CD4-positive, alpha-beta T cell treated with Interleukin-12 subunit alpha and Interleukin-12 subunit beta, for 1 hour (primary cell): ENCODE results near the gene AKNA.

ENCODE experiments used
- DNase-seq: peaks from one replicate; pipeline ENCODE4 v3.0.0-alpha.2; 2020

Gene AKNA

GRCh38 chr9:114316605-114317230 is 71.1 kb downstream of the AKNA start:
- no peak for DNase-seq

- no peak for DNase-seq
Measured at GRCh38 chr9:114315723-114316363, 71.9 kb downstream of the AKNA start.

DNA sequence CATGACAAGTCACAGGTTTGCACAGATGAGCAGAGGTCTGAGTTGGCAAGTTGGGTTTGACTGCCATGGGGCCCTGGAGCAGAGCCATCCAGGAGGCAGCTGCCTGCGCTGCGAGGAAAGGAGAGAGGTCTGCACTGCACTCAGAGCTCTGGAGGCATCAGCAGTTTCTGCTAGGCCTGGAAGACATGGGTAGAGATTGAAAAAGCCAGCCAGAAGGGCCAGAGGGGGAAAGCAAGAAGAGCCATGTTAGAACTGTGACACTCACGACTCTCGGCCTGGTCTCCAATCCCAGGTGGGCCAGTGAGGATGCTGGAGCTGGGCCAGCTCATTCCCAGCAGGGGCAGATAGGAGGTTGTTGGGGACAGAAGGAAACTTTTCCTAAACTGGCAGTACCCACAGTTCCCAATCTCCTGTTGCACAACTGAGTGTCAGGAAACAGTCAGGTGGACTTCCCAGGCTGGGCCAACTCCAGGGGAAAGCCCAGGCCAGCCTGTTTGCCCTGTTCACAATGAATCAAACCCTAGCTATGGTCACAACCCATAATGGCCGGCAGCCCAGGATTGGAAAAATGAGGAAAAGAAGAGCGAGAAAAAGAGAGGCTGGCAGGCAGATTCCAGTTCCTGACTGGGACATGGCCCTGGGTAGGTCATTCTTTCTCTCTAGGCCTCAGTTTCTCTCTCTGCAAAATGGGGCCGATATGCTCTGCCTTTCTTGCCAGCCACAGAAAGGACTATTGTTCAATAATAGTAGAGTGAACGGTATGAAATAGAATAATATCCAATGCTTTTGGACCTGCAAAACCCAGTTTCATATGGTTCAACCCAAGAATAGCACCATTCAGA is 72.7 kb downstream of the AKNA start:
- no peak for DNase-seq

DNA sequence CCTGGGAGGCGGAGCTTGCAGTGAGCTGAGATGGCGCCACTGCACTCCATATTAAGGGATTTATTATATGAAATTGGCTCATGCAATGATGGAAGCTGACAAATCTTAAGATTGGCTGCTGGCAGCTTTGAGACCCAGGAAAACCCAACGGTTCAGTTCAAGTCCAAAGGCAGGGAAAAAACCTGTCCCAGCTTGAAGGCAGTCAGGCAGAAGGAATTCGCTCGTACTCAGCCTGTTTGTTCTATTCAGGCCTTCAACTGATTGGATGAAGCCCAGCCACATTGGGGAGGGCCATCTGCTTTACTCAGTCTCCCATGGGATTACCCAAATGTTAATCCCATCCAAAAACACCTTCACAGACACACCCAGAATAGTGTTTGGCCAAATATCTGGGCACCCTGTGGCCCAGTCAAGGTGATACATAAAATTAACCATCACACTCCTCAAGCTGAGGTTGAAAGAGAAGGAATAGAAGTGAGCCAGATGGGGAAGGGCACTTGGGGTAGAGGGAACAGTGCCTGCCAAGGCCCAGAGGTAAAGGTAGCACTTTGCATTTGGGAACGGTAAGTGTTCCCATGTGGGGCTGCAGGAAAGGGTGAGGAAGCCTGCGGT is 73.4 kb downstream of the AKNA start:
- DNase-seq = no peak

- no peak for DNase-seq
Measured at GRCh38 chr9:114313186-114313585, 74.6 kb downstream of the AKNA start.

DNA sequence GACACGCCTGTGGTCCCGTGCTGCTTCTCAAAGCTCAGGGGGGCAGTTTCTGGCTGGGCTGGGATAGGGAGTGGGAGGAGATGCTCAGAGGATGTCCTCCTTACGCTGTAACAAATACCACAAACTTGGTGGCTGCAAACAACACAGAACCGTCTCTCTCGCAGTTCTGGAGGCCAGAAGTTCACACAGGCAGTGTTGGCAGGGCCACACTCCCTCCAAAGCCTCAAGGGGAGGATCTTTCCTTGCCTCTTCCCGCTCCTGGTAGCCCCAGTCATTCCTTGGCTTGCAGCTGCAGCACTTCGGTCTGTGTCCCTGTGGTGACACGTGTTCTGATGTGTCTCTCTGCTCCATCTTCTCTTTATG is 75.3 kb downstream of the AKNA start:
- DNase-seq = no peak

- no peak for DNase-seq
Measured at GRCh38 chr9:114311571-114312512, 75.9 kb downstream of the AKNA start.

DNA sequence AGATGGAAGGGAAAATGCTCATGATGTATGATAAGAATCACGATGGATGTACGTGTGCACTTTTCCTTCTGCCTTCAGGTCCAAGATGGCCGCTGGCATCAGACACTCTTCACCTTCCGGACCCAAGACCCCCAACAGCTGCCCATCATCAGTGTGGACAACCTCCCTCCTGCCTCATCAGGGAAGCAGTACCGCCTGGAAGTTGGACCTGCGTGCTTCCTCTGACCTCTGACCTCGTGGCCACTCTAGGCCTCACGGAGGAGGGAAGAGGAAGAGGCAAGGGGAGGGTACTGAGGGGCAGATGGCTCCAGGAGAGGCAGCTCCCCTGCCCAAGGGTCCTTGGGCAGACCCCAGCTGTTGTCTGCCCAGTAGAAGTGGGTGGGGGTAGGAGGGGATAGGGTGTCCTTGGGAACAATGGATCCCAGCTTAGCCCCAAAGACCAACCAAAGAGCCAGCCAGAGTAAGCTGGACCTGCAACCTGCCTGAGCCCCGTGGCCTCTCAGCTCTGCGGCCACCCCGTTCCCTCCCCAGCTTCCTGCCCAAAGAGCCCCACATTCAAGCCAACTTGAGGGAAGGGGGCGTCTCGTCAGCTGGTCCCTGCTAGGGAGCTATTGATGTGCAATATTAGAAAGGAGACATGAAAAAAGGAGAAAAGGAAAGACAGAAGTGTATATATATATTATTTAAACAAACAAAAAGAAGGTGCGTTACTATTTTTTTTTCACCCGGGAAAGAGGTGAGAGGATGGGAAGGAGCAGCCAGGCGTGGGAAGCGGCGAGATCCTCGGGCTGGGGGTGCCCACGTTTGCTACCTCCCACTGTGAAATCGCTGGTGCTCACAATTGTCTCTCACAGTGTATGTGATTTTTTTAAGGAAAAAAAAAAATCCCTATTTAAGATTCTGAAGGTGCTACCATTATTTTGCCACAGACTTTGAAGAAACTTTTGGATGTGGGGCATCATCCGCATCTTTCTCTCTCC is 77.0 kb downstream of the AKNA start:
- no peak for DNase-seq

GRCh38 chr9:114309096-114309495 is 78.7 kb downstream of the AKNA start:
- DNase-seq = no peak

DNA sequence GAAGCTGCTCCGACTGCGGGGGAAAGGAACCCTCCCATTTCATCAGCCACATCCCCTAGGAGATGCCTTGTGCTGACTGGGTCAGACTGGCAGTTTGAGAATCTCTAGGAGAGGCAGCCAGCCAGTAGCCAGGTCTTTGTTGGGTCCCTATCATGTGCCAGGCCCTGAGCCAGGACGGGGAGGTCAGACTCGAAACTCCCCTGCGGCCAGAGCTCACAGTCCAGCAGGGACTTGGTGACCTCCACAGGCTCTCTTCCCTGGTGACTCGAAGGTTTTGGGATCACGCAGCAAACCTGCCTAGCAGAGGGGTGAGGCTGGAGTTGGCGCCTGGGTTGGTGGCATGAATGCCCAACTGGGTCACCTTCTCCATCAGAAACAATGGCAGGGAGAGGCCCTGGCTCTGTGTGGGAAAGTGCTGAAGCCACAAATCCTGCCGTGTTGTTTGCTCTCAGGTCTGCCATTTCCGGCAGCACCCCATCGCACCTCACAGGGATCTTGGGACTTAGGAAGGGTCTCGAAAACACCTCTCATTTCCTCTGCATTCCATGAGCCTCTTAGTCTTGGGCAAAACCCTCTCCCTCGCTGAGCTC is 79.3 kb downstream of the AKNA start:
- DNase-seq = no peak

- DNase-seq = no peak
Measured at GRCh38 chr9:114307899-114308267, 79.9 kb downstream of the AKNA start.

DNA sequence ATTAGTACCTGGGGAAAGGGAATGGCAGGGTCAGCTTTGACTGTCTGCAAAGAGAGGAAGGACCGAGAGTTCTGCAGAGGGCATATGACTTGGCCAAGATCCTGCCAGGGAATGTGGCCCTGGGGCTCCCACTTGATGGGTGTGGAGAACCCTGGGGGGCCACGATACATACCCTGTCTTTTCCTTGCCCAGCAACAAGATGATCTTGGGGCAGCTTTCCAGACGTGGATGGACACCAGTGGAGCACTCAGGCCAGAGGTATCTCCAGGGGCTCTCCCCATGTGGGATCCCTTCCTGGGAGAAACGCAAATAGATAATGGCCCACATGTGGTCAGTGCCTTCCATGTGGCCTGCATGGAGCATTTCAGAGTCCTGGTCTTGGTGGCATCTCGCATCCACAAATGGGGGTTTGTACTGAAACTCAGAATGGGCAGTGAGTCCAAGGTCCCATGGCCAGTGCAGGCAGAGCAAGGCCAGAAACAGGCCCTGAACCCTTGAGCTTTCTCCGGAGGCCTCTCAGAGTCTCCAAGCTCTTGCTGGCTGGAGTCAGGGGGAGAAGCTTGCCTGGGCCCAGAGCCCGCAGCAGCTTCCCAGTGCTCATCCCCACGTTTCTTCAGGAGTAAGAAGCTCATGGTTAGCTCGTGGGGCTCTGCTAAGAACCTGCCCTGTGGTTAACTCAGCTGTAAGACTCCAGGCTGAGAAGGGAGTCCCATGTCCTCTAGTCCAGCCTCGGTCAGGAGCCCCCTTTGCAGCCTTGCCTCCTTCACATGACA is 83.2 kb downstream of the AKNA start:
- DNase-seq = no peak

DNA sequence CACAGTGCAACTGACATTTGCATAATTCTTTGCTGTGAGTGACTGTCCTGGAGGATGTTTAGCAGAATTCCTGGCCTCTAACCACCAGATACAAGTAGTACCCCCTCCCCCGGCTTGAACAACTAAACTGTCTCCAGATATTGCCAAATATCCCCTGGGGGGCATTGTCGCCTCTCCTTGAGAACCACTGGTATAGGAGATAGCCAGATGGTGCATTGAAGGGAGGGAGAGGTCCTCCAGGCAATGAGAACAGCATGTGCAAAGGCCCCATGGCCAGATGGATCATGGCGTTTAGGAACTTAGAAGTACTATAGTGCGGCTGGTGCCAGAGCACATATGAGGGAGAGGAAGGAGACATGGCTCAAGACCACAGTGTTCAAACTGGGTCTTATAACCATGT is 83.8 kb downstream of the AKNA start:
- no peak for DNase-seq

DNA sequence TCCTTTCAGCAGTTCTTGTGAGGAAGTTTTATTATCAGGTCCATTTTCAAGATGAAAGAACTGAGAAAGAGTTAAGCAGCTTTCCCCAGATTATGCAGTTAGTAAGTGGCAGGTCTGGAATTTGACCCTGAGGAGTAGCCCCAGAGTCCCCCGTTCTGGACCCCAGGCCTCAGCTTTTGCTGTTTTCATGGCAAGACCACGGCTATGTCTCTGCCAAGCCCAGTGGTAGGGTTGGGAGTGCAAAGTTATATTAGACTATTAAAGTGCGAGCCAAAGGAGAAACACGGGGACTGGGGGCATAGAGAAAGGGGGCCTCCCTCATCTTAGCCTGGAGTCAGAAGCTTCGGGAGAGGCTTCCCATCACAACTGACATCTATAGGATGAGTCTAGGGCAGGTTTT is 84.2 kb downstream of the AKNA start:
- DNase-seq = no peak

GRCh38 chr9:114302727-114303126 is 85.1 kb downstream of the AKNA start:
- no peak for DNase-seq

- no peak for DNase-seq
Measured at GRCh38 chr9:114301798-114302565, 85.8 kb downstream of the AKNA start.

- no peak for DNase-seq
Measured at GRCh38 chr9:114300846-114301797, 86.7 kb downstream of the AKNA start.
